Cardiac fibroblast (primary cell): Measurements from ENCODE around the gene FEZ2.

Source experiments
- DNase-seq, 2 donors: peaks; one replicate each; pipeline versions ENCODE4 v3.0.0 to v3.0.0-alpha.2; 2010; ENCODE audit warnings: low read depth in 2 of 2
- H3K4me3 ChIP-seq, 2 donors: replicated peaks in 1 of 2; 1 replicate in 1 of 2; 2 replicates in 1 of 2; pipeline ENCODE4 v1.5.1; 2011; ENCODE audit warnings: low read depth in 2 of 2, low read length in 2 of 2, mild to moderate bottlenecking in 2 of 2, moderate library complexity in 1 of 2
- CTCF ChIP-seq: IDR thresholded peaks from one replicate; pipeline ENCODE4 v1.5.1; 2011; ENCODE audit warnings: low read depth, mild to moderate bottlenecking, low read length, inconsistent platforms

FEZ2 gene

GRCh38 chr2:36620321-36620720, 22.4 kb upstream of the FEZ2 start:
- no peak overlapping the region for H3K4me3 ChIP-seq
- DNase-seq, result no peak
- no peak for TF ChIP-seq CTCF

GRCh38 chr2:36618381-36618780, 20.4 kb upstream of the FEZ2 start:
- peak; percentile 76 to 90 for DNase-seq
- TF ChIP-seq CTCF, result no peak
- no peak overlapping the region for H3K4me3 ChIP-seq

GRCh38 chr2:36616947-36617346, 19.0 kb upstream of the FEZ2 start:
- no peak for DNase-seq
- no peak overlapping the region for H3K4me3 ChIP-seq
- no peak for TF ChIP-seq CTCF

GRCh38 chr2:36615222-36615621, 17.3 kb upstream of the FEZ2 start:
- H3K4me3 ChIP-seq, result no peak overlapping the region
- peak; percentile 53 to 65 for DNase-seq
- no peak for TF ChIP-seq CTCF

GRCh38 chr2:36613801-36614200, 15.8 kb upstream of the FEZ2 start:
- DNase-seq, result no peak
- no peak overlapping the region for H3K4me3 ChIP-seq
- no peak for TF ChIP-seq CTCF

- no peak for TF ChIP-seq CTCF
- DNase-seq, result no peak
- H3K4me3 ChIP-seq, result no peak overlapping the region
Measured at GRCh38 chr2:36611316-36611990, 13.5 kb upstream of the FEZ2 start.

GRCh38 chr2:36609507-36609906, 11.5 kb upstream of the FEZ2 start:
- no peak for DNase-seq
- TF ChIP-seq CTCF, result no peak

More at GRCh38 chr2:36609507-36609906, 11.5 kb upstream of the FEZ2 start:
- H3K4me3 ChIP-seq, result no peak overlapping the region
